GM11168 (cell line): Measurements from ENCODE around the gene ADAMTSL1.

Source experiments
- in situ Hi-C: fragments of 300-500 bp; cut with MboI; formaldehyde crosslinking; loops from one replicate; pipeline ENCODE4 v1.12.0; 2022; ENCODE audit warnings: low sequenced_read_pairs; ENCODE audit not compliant: unreplicated experiment

Gene ADAMTSL1

GRCh38 chr9:18753904-18754303, 280.0 kb downstream of the ADAMTSL1 start:
- in situ Hi-C loops: no loop called here

DNA sequence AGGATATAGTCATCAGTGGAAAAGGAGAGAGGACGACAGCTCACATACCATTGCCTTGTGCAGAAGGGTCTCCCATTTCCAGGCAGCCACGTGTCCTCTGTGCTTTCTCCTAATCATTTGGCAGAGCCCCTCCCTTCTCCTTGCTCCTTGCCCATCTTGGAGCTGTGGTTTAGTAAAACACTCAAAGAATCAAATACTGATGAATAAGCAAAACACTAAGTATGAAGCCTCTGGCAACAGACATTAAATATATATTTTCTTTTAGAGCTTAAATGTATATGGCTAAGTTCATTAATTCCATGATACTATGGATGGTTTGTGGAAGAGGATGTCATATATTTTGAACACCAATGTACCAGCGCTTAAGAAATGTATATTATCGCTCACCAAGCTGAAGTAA, 280.6 kb downstream of the ADAMTSL1 start:
- in situ Hi-C loops: no loop called here

- in situ Hi-C loops: no loop called here
Observed at GRCh38 chr9:18755263-18755662, 281.3 kb downstream of the ADAMTSL1 start.

GRCh38 chr9:18756712-18757125, 282.8 kb downstream of the ADAMTSL1 start:
- in situ Hi-C loops: no loop called here

GRCh38 chr9:18759827-18760226, 285.9 kb downstream of the ADAMTSL1 start:
- in situ Hi-C loops: no loop called here

- in situ Hi-C loops: no loop called here
Observed at GRCh38 chr9:18761742-18762300, 287.9 kb downstream of the ADAMTSL1 start.

DNA sequence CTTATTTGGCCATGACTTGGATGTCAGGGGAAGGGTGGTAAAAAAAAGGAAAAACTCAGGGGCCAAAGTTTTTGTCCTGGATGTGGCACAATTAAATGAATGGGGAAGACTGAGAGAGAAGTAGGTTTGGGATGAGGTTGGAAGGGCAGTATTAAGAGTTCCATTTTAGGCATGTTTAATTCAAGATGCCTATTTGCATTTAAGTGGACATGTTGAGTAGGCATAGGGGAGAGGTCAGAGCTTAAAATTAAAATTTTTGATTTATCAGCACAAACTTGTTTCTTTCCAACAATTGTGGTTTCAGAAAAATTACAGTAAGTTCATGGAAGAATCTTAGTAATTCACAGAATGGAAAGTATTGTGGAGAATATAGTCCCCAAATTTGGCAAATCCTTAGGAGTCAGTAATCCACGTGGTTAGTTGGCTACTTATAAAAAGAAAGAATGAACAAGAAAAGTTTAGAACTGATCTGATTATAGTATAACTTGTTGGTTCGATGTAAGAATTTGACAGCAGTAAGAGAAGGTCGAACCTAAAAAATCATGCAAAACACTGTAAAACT, 293.1 kb downstream of the ADAMTSL1 start:
- in situ Hi-C loops: no loop called here

DNA sequence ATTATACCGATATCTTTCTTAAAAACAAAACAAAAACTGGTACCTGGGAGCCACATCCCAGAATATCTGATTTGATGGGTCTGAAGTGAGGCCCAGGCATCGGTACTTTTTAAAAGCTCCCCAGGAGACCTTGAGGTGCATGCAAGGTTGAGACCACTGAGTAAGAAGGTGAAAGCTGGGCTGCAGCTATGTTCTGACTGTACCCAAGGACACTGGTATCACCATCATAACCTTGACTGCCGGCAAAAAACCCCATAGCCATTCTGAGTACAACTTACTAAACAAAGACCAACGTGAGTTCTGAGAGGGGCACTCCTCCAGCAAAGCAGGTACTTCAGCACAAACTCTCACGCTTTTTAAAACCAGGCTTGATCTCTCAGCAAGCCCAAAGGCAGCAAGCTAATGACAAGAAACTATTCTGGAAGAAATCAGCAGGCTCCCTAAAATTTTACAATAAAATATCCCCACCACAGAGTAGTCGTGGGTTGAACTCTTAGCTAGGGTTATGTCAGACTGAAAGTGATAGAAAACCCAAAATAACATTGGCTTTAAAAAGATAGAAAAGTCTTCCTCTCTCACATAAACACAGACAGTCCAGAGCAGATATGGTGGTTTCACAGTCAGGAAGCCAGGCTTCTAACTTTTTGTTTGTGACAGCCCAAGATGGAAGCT, 295.1 kb downstream of the ADAMTSL1 start:
- in situ Hi-C loops: no loop called here

- in situ Hi-C loops: no loop called here
Observed at GRCh38 chr9:18770131-18770908, 296.4 kb downstream of the ADAMTSL1 start.

- in situ Hi-C loops: no loop called here
Observed at GRCh38 chr9:18771011-18771410, 297.1 kb downstream of the ADAMTSL1 start.

- in situ Hi-C loops: no loop called here
Observed at GRCh38 chr9:18771763-18772162, 297.8 kb downstream of the ADAMTSL1 start.

- in situ Hi-C loops: no loop called here
Observed at GRCh38 chr9:18775241-18775640, 301.3 kb downstream of the ADAMTSL1 start.

- in situ Hi-C loops: no loop called here
Observed at GRCh38 chr9:18775930-18776329, 302.0 kb downstream of the ADAMTSL1 start.

- in situ Hi-C loops: no loop called here
Observed at GRCh38 chr9:18776836-18777820, 303.2 kb downstream of the ADAMTSL1 start.

- in situ Hi-C loops: no loop called here
Observed at GRCh38 chr9:18778147-18778546, 304.2 kb downstream of the ADAMTSL1 start.

DNA sequence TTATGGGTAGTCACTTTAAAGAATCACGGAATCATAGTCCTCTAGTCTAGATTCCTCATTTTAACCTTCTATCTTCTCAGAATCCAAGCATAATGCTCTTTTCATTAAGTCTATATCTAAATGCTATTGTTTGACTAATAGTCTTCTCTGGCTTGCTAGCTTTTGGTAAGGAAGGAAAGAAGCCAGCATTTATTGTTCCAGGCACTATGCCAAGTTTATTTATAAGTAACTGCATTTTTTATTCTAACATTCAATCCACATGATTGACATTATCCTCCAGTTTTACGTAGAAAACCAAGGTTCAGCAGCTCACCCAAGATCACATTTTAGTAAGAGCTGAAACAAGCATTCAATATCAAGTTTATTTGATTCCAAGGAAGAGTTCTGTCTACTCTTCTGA, 304.9 kb downstream of the ADAMTSL1 start:
- in situ Hi-C loops: no loop called here

DNA sequence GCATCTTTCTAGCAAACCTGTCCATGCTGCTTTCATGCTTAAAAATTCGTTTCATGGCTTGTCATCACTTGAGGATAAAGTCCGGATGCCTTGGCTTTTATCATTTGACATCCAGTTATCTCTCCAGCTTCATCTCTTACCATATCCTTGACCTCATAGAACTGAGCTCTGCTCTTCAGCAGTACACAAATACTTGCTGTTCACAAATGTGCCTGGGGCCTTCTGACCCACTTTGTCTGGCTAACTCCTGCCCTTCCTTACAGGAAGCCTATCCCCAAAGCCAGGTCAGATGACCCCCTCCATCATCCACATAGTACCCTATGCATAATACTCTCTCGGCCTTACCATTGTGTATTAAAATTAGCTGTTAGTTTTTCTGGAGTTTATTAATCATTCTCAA, 310.0 kb downstream of the ADAMTSL1 start:
- in situ Hi-C loops: no loop called here

- in situ Hi-C loops: no loop called here
Observed at GRCh38 chr9:18785604-18786003, 311.7 kb downstream of the ADAMTSL1 start.

GRCh38 chr9:18786196-18786595, 312.2 kb downstream of the ADAMTSL1 start:
- in situ Hi-C loops: no loop called here
